ENCODE results near the gene CHRNA4.

The CHRNA4 gene

GRCh38 chr20:63362436-63363009 is 1.4 kb upstream of the CHRNA4 start:
- no peak for DNase-seq

GRCh38 chr20:63361519-63362435 is 628 bp upstream of the CHRNA4 start:
- no peak for DNase-seq

GRCh38 chr20:63359937-63360849 is 956 bp downstream of the CHRNA4 start:
- DNase-seq, result no peak

- no peak for DNase-seq
Measured at GRCh38 chr20:63359164-63359934, 1.8 kb downstream of the CHRNA4 start.

GRCh38 chr20:63357921-63358905 is 2.9 kb downstream of the CHRNA4 start:
- DNase-seq, result no peak

- no peak for DNase-seq
Measured at GRCh38 chr20:63356931-63357879, 3.9 kb downstream of the CHRNA4 start.

GRCh38 chr20:63356511-63356910 is 4.6 kb downstream of the CHRNA4 start:
- no peak for DNase-seq

- no peak for DNase-seq
Measured at GRCh38 chr20:63355781-63356295, 5.3 kb downstream of the CHRNA4 start.

- DNase-seq, result no peak
Measured at GRCh38 chr20:63354636-63355350, 6.4 kb downstream of the CHRNA4 start.

GRCh38 chr20:63352811-63353221 is 8.3 kb downstream of the CHRNA4 start:
- DNase-seq, result no peak

- no peak for DNase-seq
Measured at GRCh38 chr20:63351811-63352591, 9.1 kb downstream of the CHRNA4 start.

GRCh38 chr20:63351326-63351700 is 9.8 kb downstream of the CHRNA4 start:
- DNase-seq, result no peak

GRCh38 chr20:63350597-63351325 is 10.4 kb downstream of the CHRNA4 start:
- DNase-seq, result no peak

- DNase-seq, result no peak
Measured at GRCh38 chr20:63350196-63350595, 11.0 kb downstream of the CHRNA4 start.

- DNase-seq, result no peak
Measured at GRCh38 chr20:63349516-63349895, 11.6 kb downstream of the CHRNA4 start.

GRCh38 chr20:63348828-63349515 is 12.2 kb downstream of the CHRNA4 start:
- no peak for DNase-seq
